ENCODE measurements around the gene NDE1.

The NDE1 gene

GRCh38 chr16:15759070-15759469 lies 109.0 kb downstream of the NDE1 start:
- Histone ChIP-seq H3K4me1 (no peaks in the 10 kb centered on the region), H3K27me3 (no peaks in the 10 kb centered on the region), H3K9me3 (no peaks in the 10 kb centered on the region), H3K36me3 (no peaks in the 10 kb centered on the region), H3K4me3 (ENCODE audit: low read depth, low read length) (no peak overlapping the region)
- no peak for DNase-seq
- no peak for TF ChIP-seq CTCF (IDR thresholded peaks at IDR 0.05; ENCODE audit: low read depth, low read length)

- DNase-seq: no peak
- Histone ChIP-seq H3K36me3 (no peaks in the 10 kb centered on the region), H3K9me3 (no peaks in the 10 kb centered on the region), H3K27me3 (no peaks in the 10 kb centered on the region), H3K4me3 (ENCODE audit: low read depth, low read length) (no peak overlapping the region), H3K4me1 (no peaks in the 10 kb centered on the region)
- no peak for TF ChIP-seq CTCF (IDR thresholded peaks at IDR 0.05; ENCODE audit: low read depth, low read length)
Measured at GRCh38 chr16:15760129-15760528, 110.1 kb downstream of the NDE1 start.

- Histone ChIP-seq H3K4me1 (no peaks in the 10 kb centered on the region), H3K27me3 (no peaks in the 10 kb centered on the region), H3K4me3 (ENCODE audit: low read depth, low read length) (no peak overlapping the region), H3K36me3 (no peaks in the 10 kb centered on the region), H3K9me3 (no peaks in the 10 kb centered on the region)
- no peak for TF ChIP-seq CTCF (IDR thresholded peaks at IDR 0.05; ENCODE audit: low read depth, low read length)
- DNase-seq: no peak
Measured at GRCh38 chr16:15764112-15764511, 114.1 kb downstream of the NDE1 start.

GRCh38 chr16:15765116-15765515 lies 115.1 kb downstream of the NDE1 start:
- TF ChIP-seq CTCF (IDR thresholded peaks at IDR 0.05; ENCODE audit: low read depth, low read length): no peak
- H3K9me3 ChIP-seq: no peaks in the 10 kb centered on the region
- H3K27me3 ChIP-seq: no peaks in the 10 kb centered on the region
- DNase-seq: no peak
- no peaks in the 10 kb centered on the region for H3K36me3 ChIP-seq
- H3K4me1 ChIP-seq: no peaks in the 10 kb centered on the region
- no peak overlapping the region for H3K4me3 ChIP-seq (ENCODE audit: low read depth, low read length)

GRCh38 chr16:15765880-15766279 lies 115.8 kb downstream of the NDE1 start:
- H3K9me3 ChIP-seq: no peaks in the 10 kb centered on the region
- no peak overlapping the region for H3K4me3 ChIP-seq (ENCODE audit: low read depth, low read length)
- peak; percentile 93 for TF ChIP-seq CTCF (IDR thresholded peaks at IDR 0.05; ENCODE audit: low read depth, low read length)
- H3K36me3 ChIP-seq: no peaks in the 10 kb centered on the region
- no peaks in the 10 kb centered on the region for H3K27me3 ChIP-seq
- peak; percentile 79 for DNase-seq
- H3K4me1 ChIP-seq: no peaks in the 10 kb centered on the region

- TF ChIP-seq CTCF (IDR thresholded peaks at IDR 0.05; ENCODE audit: low read depth, low read length): no peak
- no peak for DNase-seq
- Histone ChIP-seq H3K4me1 (no peaks in the 10 kb centered on the region), H3K27me3 (no peaks in the 10 kb centered on the region), H3K36me3 (no peaks in the 10 kb centered on the region), H3K9me3 (no peaks in the 10 kb centered on the region), H3K4me3 (ENCODE audit: low read depth, low read length) (no peak overlapping the region)
Measured at GRCh38 chr16:15766918-15767317, 116.9 kb downstream of the NDE1 start.
